ENCODE data around the gene JPT1.

DNA sequence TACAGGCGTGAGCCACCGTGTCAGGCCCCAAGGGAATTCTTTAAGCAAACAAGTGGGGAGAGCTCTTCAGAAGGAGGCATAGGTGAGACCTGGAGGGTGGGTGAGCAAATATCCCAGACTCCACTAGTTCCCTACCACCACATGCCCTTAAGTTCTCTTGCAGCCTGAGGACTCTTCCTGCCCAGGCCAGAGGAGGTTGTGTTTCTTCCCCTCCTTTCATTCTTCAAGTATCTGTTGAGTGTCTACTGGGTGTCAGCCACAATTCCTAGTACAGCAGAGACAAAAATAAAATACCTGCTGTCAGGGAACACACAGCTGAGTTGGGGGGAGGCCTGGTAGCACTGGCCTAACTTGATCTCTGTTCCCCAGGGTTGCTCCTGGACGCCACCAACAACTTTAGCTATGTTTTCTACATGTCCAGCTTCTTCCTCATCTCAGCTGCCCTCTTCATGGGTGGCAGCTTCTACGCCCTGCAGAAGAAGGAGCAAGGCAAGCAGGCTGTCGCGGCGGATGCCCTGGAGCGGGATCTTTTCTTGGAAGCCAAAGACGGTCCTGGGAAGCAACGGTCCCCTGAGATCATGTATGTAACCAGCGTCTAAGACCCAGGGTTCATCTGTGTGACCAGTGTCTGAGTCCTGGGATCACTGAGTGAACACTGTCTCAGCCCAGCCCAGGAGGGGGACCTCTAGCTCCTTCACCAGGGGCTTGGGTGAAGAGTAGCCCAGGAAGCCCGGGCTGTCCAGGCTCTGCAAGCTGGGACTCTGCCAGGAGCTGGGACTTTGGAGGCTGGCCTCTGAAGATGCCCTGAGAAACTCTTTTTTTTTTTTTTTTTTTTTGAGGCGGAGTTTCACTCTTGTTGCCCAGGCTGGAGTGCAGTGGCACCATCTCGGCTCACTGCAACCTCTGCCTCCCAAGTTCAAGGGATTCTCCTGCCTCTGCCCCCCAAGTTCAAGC lies 50.4 kb downstream of the JPT1 start:
- TF ChIP-seq, protein P1, sequence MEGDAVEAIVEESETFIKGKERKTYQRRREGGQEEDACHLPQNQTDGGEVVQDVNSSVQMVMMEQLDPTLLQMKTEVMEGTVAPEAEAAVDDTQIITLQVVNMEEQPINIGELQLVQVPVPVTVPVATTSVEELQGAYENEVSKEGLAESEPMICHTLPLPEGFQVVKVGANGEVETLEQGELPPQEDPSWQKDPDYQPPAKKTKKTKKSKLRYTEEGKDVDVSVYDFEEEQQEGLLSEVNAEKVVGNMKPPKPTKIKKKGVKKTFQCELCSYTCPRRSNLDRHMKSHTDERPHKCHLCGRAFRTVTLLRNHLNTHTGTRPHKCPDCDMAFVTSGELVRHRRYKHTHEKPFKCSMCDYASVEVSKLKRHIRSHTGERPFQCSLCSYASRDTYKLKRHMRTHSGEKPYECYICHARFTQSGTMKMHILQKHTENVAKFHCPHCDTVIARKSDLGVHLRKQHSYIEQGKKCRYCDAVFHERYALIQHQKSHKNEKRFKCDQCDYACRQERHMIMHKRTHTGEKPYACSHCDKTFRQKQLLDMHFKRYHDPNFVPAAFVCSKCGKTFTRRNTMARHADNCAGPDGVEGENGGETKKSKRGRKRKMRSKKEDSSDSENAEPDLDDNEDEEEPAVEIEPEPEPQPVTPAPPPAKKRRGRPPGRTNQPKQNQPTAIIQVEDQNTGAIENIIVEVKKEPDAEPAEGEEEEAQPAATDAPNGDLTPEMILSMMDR (conservative IDR thresholded peaks at IDR 0.05 in 1 of 2, IDR thresholded peaks at IDR 0.05 in 1 of 2; ENCODE audit: extremely low read depth in 1 of 2, insufficient read depth in 1 of 2, low read depth in 1 of 2, low read length in 2 of 2) = no peak
- TF ChIP-seq EZH2 (IDR thresholded peaks at IDR 0.05; ENCODE audit: borderline replicate concordance, low read length) = no peak
